Adrenal gland (tissue), 5 donors: Measurements from ENCODE around the gene PLEKHO2.

Source experiments
- CTCF ChIP-seq, 6 experiments: fragments of 450-650 bp in 4 of 6; fragments of 200-600 bp in 2 of 6; sonication (generic) in 1 of 6; IDR thresholded peaks; 1 replicate in 5 of 6; 2 replicates in 1 of 6; pipeline versions ENCODE4 v1.5.1 to v1.8.0; 2016 to 2021; ENCODE audit warnings: antibody characterized with exemption in 6 of 6, mild to moderate bottlenecking in 2 of 6, moderate library complexity in 1 of 6
- POLR2A ChIP-seq, 2 donors: fragments of 450-650 bp; IDR thresholded peaks; one replicate each; pipeline ENCODE4 v1.6.1; 2017; ENCODE audit warnings: antibody characterized with exemption in 2 of 2, mild to moderate bottlenecking in 2 of 2, moderate library complexity in 1 of 2
- donor health status: DM: no; HTN: no; CAD: no.

DNA sequence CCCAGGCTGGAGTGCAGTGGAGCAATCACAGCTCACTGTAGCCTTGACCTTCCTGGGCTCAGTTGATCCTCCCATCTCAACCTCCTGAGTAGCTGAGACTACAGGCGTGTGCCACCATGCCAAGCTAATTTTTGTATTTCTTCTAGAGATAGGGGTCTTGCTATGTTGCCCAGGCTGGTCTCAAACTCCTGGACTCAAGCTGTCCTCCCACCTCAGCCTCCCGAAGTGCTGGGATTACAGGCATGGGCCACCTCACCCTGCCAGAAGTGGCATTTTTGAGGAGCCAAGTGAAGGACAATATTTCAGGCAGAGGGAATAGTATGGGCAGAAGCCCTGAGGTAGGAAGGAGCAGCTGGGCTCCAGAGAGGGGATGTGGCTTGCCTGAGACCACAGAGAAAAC, 74.7 kb downstream of the PLEKHO2 start:
- TF ChIP-seq CTCF (IDR thresholded peaks at IDR 0.05) (no peak), POLR2A (IDR thresholded peaks at IDR 0.05) (no peak)
